Peyer's patch (tissue), 4 donors: Measurements from ENCODE around the gene ECT2L. TPM values are rescaled to one million over a fixed set of nuclear protein-coding genes. Genes with fewer than 3 reads are reported as not detected.
"Not testable (repeated sequence)": the region's sequence is repeated elsewhere in the genome, so short reads cannot be mapped to it uniquely, and the experiment has no call there.

Experiments used
- DNase-seq, 3 donors: peaks; one replicate each; pipeline ENCODE4 v3.0.0-alpha.2; 2017 to 2019
- H3K27ac ChIP-seq, 4 donors: fragments of 200-600 bp; sonication (generic); one replicate each; pipeline ENCODE4 v1.5.1; 2016 to 2019
- H3K27me3 ChIP-seq, 2 donors: fragments of 200-600 bp; sonication (generic); one replicate each; pipeline ENCODE4 v1.5.1; 2019
- H3K36me3 ChIP-seq, 3 donors: fragments of 200-600 bp; sonication (generic); one replicate each; pipeline ENCODE4 v1.5.1; 2016 to 2019
- H3K4me1 ChIP-seq, 4 donors: fragments of 200-600 bp; sonication (generic); one replicate each; pipeline ENCODE4 v1.5.1; 2016 to 2019
- H3K4me3 ChIP-seq, 4 donors: fragments of 200-600 bp; sonication (generic); 1 replicate in 3 of 4; 2 replicates in 1 of 4; pipeline ENCODE4 v1.5.1; 2016 to 2019; ENCODE audit warnings: mild to moderate bottlenecking in 1 of 4
- H3K9me3 ChIP-seq, 4 donors: fragments of 200-600 bp; sonication (generic); one replicate each; pipeline ENCODE4 v1.5.1; 2016 to 2019; ENCODE audit warnings: mild to moderate bottlenecking in 1 of 4
- POLR2A ChIP-seq, 2 donors: fragments of 450-650 bp; IDR thresholded peaks; one replicate each; pipeline ENCODE4 v1.5.1; 2017; ENCODE audit warnings: antibody characterized with exemption in 2 of 2, mild to moderate bottlenecking in 2 of 2, moderate library complexity in 2 of 2
- total RNA-seq, 4 donors: library from RNA; depleted of rRNA; stranded (reverse); fragments of >200 nt; gene quantifications; one replicate each; pipeline ENCODE4 v1.1.0, GENCODE V29; 2016
- TF ChIP-seq, protein P1 (sequence below), 6 experiments: fragments of 450-650 bp in 4 of 6; fragments of 200-600 bp in 2 of 6; sonication (generic) in 1 of 6; IDR thresholded peaks; one replicate each; pipeline ENCODE4 v1.5.1; 2017 to 2019; ENCODE audit warnings: antibody characterized with exemption in 6 of 6, mild to moderate bottlenecking in 3 of 6, moderate library complexity in 1 of 6

Gene ECT2L
- total RNA-seq, 4 donors from 2014 or later = 0.27 TPM; not detected in 3

DNA sequence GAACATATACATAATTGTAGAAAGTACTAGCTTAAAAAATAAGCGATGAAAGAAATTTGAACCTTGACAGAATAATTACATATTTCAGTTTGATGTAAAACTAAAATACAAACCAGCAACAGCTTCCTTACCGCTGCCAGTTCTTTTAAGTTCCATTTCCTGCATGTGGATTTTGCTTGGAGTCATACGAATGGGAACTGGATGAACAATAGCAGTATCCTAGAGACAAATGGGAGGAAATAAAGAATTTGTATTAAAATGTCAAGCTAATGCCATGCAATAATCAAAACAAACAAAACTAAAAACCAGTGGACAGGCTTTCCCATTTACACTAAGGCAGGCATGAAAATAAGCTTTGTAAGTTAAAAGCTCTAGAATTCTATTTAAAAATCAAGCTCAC, 125.0 kb downstream of the ECT2L start:
- TF ChIP-seq POLR2A (IDR thresholded peaks at IDR 0.05) = no peak
- TF ChIP-seq, protein P1, sequence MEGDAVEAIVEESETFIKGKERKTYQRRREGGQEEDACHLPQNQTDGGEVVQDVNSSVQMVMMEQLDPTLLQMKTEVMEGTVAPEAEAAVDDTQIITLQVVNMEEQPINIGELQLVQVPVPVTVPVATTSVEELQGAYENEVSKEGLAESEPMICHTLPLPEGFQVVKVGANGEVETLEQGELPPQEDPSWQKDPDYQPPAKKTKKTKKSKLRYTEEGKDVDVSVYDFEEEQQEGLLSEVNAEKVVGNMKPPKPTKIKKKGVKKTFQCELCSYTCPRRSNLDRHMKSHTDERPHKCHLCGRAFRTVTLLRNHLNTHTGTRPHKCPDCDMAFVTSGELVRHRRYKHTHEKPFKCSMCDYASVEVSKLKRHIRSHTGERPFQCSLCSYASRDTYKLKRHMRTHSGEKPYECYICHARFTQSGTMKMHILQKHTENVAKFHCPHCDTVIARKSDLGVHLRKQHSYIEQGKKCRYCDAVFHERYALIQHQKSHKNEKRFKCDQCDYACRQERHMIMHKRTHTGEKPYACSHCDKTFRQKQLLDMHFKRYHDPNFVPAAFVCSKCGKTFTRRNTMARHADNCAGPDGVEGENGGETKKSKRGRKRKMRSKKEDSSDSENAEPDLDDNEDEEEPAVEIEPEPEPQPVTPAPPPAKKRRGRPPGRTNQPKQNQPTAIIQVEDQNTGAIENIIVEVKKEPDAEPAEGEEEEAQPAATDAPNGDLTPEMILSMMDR (IDR thresholded peaks at IDR 0.05) = no peak
- no peaks in the 10 kb centered on the region for H3K27me3 ChIP-seq
- H3K4me3 ChIP-seq = no peak overlapping the region
- H3K9me3 ChIP-seq = no peaks in the 10 kb centered on the region
- H3K4me1 ChIP-seq = no peaks in the 10 kb centered on the region
- H3K36me3 ChIP-seq = peaks cover 0 to 32% (median 0%) of the 10 kb centered on the region in 3 donors
- no peak overlapping the region for H3K27ac ChIP-seq
- DNase-seq = no peak

DNA sequence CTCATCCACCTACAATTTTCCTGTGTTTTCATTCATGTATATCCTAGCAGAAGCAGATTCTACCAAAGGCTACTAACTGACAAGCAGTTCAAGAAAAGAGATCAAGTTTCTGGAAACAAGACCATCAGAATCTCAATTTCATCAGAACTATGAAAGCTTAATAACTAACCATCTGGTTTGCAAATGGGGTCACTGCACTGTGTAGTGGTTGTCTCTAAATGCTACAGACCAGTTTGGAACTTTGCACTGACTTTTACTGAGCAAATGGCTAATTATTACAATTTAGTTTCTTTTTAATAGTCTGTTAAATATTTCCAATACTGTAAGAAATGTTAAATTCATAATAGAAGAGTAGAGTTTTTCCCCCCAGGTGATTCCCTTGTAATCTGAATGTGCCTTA, 127.7 kb downstream of the ECT2L start:
- Histone ChIP-seq H3K4me3 (no peak overlapping the region), H3K27me3 (no peaks in the 10 kb centered on the region), H3K9me3 (no peaks in the 10 kb centered on the region), H3K4me1 (no peaks in the 10 kb centered on the region), H3K36me3 (peaks cover 0 to 17% (median 0%) of the 10 kb centered on the region in 3 donors), H3K27ac (no peak overlapping the region)
- no peak for TF ChIP-seq POLR2A (IDR thresholded peaks at IDR 0.05)
- TF ChIP-seq, protein P1 (IDR thresholded peaks at IDR 0.05) = no peak
- DNase-seq = no peak

DNA sequence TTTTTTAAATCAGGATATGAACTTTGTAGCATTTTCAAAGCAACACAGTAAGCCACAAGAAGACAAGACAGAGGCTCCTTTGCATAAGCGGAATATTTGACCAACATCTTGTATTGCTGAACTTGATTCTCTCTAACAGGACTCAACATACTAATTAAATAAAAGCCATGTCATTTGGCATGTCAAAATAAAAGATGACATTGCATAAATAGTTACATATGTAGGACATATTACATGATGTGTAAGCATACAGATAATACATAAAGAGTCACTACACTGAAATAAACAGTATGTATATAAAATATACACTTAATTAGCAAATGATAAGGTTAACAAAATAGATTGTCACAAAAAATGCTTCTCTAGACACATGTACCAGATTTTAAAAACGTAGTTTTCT, 129.9 kb downstream of the ECT2L start:
- TF ChIP-seq, protein P1 (IDR thresholded peaks at IDR 0.05) = no peak
- TF ChIP-seq POLR2A (IDR thresholded peaks at IDR 0.05) = no peak
- Histone ChIP-seq H3K4me1 (no peaks in the 10 kb centered on the region), H3K36me3 (peaks cover 0 to 11% (median 0%) of the 10 kb centered on the region in 3 donors), H3K27ac (no peak overlapping the region), H3K9me3 (no peaks in the 10 kb centered on the region), H3K27me3 (no peaks in the 10 kb centered on the region), H3K4me3 (no peak overlapping the region)
- no peak for DNase-seq

DNA sequence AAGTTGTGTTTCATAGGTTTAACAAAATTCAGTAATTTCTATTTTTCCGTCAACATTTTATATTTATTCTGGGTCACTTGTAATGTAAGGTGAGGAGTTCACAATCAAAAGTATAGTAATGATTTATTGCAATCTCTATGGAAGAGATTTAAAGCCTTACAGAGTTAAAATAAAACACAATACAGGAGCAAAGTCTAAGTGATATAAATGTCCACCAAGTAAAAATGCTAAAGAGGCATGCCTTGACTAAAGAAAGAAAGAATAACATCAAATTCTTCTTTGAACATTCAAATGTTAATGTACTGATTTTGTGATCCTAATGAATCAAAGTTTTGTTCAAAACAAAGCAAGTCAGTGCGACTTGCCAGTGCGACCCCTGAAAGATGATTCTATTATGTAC, 130.7 kb downstream of the ECT2L start:
- TF ChIP-seq POLR2A (IDR thresholded peaks at IDR 0.05) = no peak
- TF ChIP-seq, protein P1 (IDR thresholded peaks at IDR 0.05) = no peak
- no peak for DNase-seq
- no peaks in the 10 kb centered on the region for H3K9me3 ChIP-seq
- no peaks in the 10 kb centered on the region for H3K27me3 ChIP-seq
- no peak overlapping the region for H3K27ac ChIP-seq
- H3K4me3 ChIP-seq = no peak overlapping the region
- H3K36me3 ChIP-seq = peaks cover 0 to 7% (median 0%) of the 10 kb centered on the region in 3 donors
- no peaks in the 10 kb centered on the region for H3K4me1 ChIP-seq

DNA sequence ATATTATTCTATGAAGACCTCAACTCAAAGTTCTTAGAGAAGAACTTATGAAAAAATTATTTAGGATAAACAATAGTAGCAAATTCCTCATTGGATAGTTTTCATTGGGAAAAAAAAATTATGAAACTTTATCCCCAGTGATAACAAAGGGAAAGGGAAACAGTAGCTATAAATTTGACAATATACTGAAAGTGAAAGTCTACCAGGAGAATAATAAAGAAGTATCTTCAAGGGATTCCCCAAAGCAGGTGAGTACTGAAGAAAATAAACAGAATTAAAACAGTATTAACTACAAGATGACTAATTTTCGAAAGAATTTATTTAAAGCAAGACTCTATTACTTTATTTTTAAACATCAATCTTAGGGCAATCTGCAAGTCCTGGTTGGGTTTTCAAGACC, 135.8 kb downstream of the ECT2L start:
- peaks cover 0 to 12% (median 0%) of the 10 kb centered on the region in 3 donors for H3K36me3 ChIP-seq
- H3K27ac ChIP-seq = no peak overlapping the region
- H3K27me3 ChIP-seq = no peaks in the 10 kb centered on the region
- H3K4me1 ChIP-seq = no peaks in the 10 kb centered on the region
- H3K9me3 ChIP-seq = no peaks in the 10 kb centered on the region
- TF ChIP-seq, protein P1 (IDR thresholded peaks at IDR 0.05) = no peak
- no peak for TF ChIP-seq POLR2A (IDR thresholded peaks at IDR 0.05)
- DNase-seq = no peak
- no peak overlapping the region for H3K4me3 ChIP-seq

DNA sequence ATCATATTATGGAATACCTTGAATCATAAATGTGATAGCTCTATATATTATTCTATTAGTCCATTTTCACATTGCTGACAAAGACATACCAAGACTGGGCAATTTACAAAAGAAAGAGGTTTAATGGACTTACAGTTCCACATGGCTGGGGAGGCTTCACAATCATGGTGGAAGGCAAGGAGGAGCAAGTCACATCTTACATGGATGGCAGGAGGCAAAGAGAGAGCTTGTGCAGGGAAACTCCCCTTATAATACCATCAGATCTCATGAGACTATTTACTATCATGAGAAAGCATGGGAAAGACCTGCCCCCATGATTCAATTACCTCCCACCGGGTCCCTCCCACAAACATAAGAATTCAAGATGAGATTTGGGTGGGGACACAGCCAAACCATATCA, 141.0 kb downstream of the ECT2L start:
- not testable (repeated sequence) for H3K4me1 ChIP-seq, H3K4me3 ChIP-seq, H3K27me3 ChIP-seq, H3K9me3 ChIP-seq, H3K27ac ChIP-seq, DNase-seq
- peaks cover 0 to 31% (median 0%) of the 10 kb centered on the region in 3 donors for H3K36me3 ChIP-seq
